IMR-90 (cell line): Measurements from ENCODE around the gene EBF3. TPM values are rescaled to one million over a fixed set of nuclear protein-coding genes. Genes with fewer than 3 reads are reported as not detected.

Experiments used
- ATAC-seq: fragments of 200-7000 bp; cut with Tn5 transposase; 2 replicates; pipeline ENCODE4 v1.9.1; 2020; ENCODE audit warnings: low read depth, mild to moderate bottlenecking, moderate library complexity
- BruUV-seq: library from RNA; stranded (reverse); fragments of 400-500 nt; replicated peaks from 2 replicates; lab custom pipeline; 2021; lab: Mats Ljungman, UMichigan
- CTCF ChIA-PET: fragments of 300-600 bp; formaldehyde crosslinking; extraction: SDS; loops from one replicate; lab custom pipeline; 2021; ENCODE audit warnings: antibody characterized with exemption; lab: Yijun Ruan, JAX
- POLR2A ChIA-PET: fragments of 300-600 bp; sonication (Branson Sonifier 250); formaldehyde crosslinking; loops from one replicate; lab custom pipeline; 2022; ENCODE audit warnings: antibody characterized with exemption; ENCODE audit not compliant: unreplicated experiment; lab: Charles Lee
- DNase-seq: peaks from one replicate; pipeline ENCODE4 v3.0.0; 2013
- H2AFZ ChIP-seq: replicated peaks from 2 replicates; pipeline ENCODE3; 2013; ENCODE audit warnings: low read length, mild to moderate bottlenecking; ENCODE audit not compliant: poor library complexity
- H2AK5ac ChIP-seq: 2 replicates; pipeline ENCODE4 v1.6.1; 2013; ENCODE audit warnings: low read depth, low read length, inconsistent platforms
- H2AK9ac ChIP-seq: replicated peaks from 2 replicates; pipeline ENCODE3; 2013; ENCODE audit warnings: mild to moderate bottlenecking, low read depth, low read length, moderate library complexity; ENCODE audit not compliant: poor library complexity
- H2BK120ac ChIP-seq: 2 replicates; pipeline ENCODE4 v1.6.1; 2013; ENCODE audit warnings: low read depth, low read length, inconsistent platforms
- H2BK15ac ChIP-seq: 3 replicates; pipeline ENCODE4 v1.6.1; 2013; ENCODE audit warnings: low read depth, low read length, inconsistent platforms
- H2BK20ac ChIP-seq: 2 replicates; pipeline ENCODE4 v1.6.1; 2013; ENCODE audit warnings: low read depth, mild to moderate bottlenecking, inconsistent platforms, low read length, moderate library complexity
- H2BK5ac ChIP-seq: 2 replicates; pipeline ENCODE4 v1.6.1; 2013; ENCODE audit warnings: mild to moderate bottlenecking, low read depth, low read length, inconsistent platforms; ENCODE audit not compliant: poor library complexity, severe bottlenecking
- H3K14ac ChIP-seq: replicated peaks from 2 replicates; pipeline ENCODE4 v1.6.1; 2013; ENCODE audit warnings: low read depth, low read length, inconsistent platforms
- H3K18ac ChIP-seq: 2 replicates; pipeline ENCODE4 v1.6.1; 2013; ENCODE audit warnings: low read depth, low read length, control low read depth
- H3K23ac ChIP-seq: 2 replicates; pipeline ENCODE4 v1.6.1; 2013; ENCODE audit warnings: low read depth, low read length, inconsistent platforms
- H3K27ac ChIP-seq: 2 replicates; pipeline ENCODE4 v1.5.1; 2013; ENCODE audit warnings: mild to moderate bottlenecking, control low read depth, low read length; ENCODE audit not compliant: insufficient read depth
- H3K27me3 ChIP-seq: 2 replicates; pipeline ENCODE4 v1.6.1; 2013; ENCODE audit warnings: low read length; ENCODE audit not compliant: control insufficient read depth, insufficient read depth
- H3K36me3 ChIP-seq: 2 replicates; pipeline ENCODE4 v1.6.1; 2013; ENCODE audit warnings: low read length, mixed read lengths; ENCODE audit not compliant: control insufficient read depth, insufficient read depth
- H3K4ac ChIP-seq: 2 replicates; pipeline ENCODE4 v1.6.1; 2013; ENCODE audit warnings: low read depth, low read length, inconsistent platforms
- H3K4me1 ChIP-seq: 2 replicates; pipeline ENCODE4 v1.6.1; 2013; ENCODE audit warnings: low read length, mixed read lengths; ENCODE audit not compliant: control insufficient read depth, insufficient read depth
- H3K4me2 ChIP-seq: 2 replicates; pipeline ENCODE4 v1.6.1; 2013; ENCODE audit warnings: low read depth, mild to moderate bottlenecking, control low read depth, low read length, moderate library complexity
- H3K4me3 ChIP-seq: 2 replicates; pipeline ENCODE4 v1.5.1; 2013; ENCODE audit warnings: low read depth, mild to moderate bottlenecking, control low read depth, low read length, moderate library complexity; ENCODE audit not compliant: insufficient read depth
- H3K56ac ChIP-seq: 2 replicates; pipeline ENCODE4 v1.6.1; 2013; ENCODE audit warnings: low read length, inconsistent platforms; ENCODE audit not compliant: insufficient read depth; ENCODE audit errors: extremely low read depth
- H3K79me1 ChIP-seq, 2 experiments: 2 replicates each; pipeline ENCODE4 v1.6.1; 2013; ENCODE audit warnings: low read length in 2 of 2, inconsistent platforms in 1 of 2, low read depth in 1 of 2
- H3K9ac ChIP-seq: 2 replicates; pipeline ENCODE4 v1.6.1; 2013; ENCODE audit warnings: low read depth, low read length, control low read depth
- H3K9me1 ChIP-seq: 2 replicates; pipeline ENCODE4 v1.6.1; 2013; ENCODE audit warnings: low read length, inconsistent platforms; ENCODE audit not compliant: insufficient read depth
- H3K9me3 ChIP-seq: 2 replicates; pipeline ENCODE4 v1.6.1; 2013; ENCODE audit warnings: low read length; ENCODE audit not compliant: control insufficient read depth, insufficient read depth
- H4K20me1 ChIP-seq: 2 replicates; pipeline ENCODE4 v1.6.1; 2013; ENCODE audit warnings: low read length, inconsistent platforms; ENCODE audit not compliant: insufficient read depth
- H4K5ac ChIP-seq: 2 replicates; pipeline ENCODE4 v1.6.1; 2013; ENCODE audit warnings: mild to moderate bottlenecking, low read depth, low read length, control low read depth
- H4K8ac ChIP-seq, 2 experiments: 2 replicates each; pipeline ENCODE4 v1.6.1; 2013; ENCODE audit warnings: low read depth in 2 of 2, low read length in 2 of 2, control low read depth in 1 of 2, inconsistent platforms in 1 of 2
- H4K91ac ChIP-seq: 2 replicates; pipeline ENCODE4 v1.6.1; 2013; ENCODE audit warnings: low read depth, low read length, inconsistent platforms; ENCODE audit not compliant: insufficient read depth
- BHLHE40 ChIP-seq: fragments of 150-350 bp; IDR thresholded peaks from 2 replicates; pipeline ENCODE4 v1.6.1; 2016; ENCODE audit warnings: mild to moderate bottlenecking, low read depth, low read length
- WGBS, 2 experiments: methylation state at CpG; one replicate each; pipeline versions ENCODE4 v1.1.5 to v1.1.7; 2013; ENCODE audit warnings: missing lambda C conversion rate in 2 of 2; ENCODE audit not compliant: insufficient read length in 1 of 2; ENCODE audit errors: extremely low coverage in 2 of 2; 5-methylcytosine and 5-hydroxymethylcytosine counted together
- dilution Hi-C: fragments of 300-500 bp; cut with HindIII; formaldehyde crosslinking; loops from one replicate; pipeline ENCODE4 v1.14.3; 2018; ENCODE audit warnings: low sequenced_read_pairs; ENCODE audit not compliant: unreplicated experiment
- in situ Hi-C: fragments of 300-500 bp; cut with MboI; formaldehyde crosslinking; loops from 3 replicates; pipeline ENCODE4 v1.14.3; 2019; ENCODE audit warnings: low sequenced_read_pairs, inconsistent platforms, mixed read lengths
- intact Hi-C: fragments of 100-400 bp; cut with micrococcal nuclease; formaldehyde crosslinking; loops from 2 replicates; pipeline ENCODE4 v1.10.0; 2022
- polyA plus RNA-seq, 3 experiments: library from polyadenylated mRNA; depleted of rRNA; stranded (reverse); fragments of >200 nt; gene quantifications; 2 replicates each; pipeline ENCODE4 v1.2.3, GENCODE V29; 2012; ENCODE audit warnings: low replicate concordance in 1 of 3
- total RNA-seq: library from RNA; depleted of rRNA; stranded (reverse); fragments of >200 nt; gene quantifications from 2 replicates; pipeline ENCODE4 v1.2.3, GENCODE V29; 2012

Gene EBF3
- total and polyA plus RNA-seq, 2 of the 4 experiments (the other 2 are of a cell fraction) = 0.36 to 0.70 TPM

- ATAC-seq (no peak), DNase-seq (no peak)
- no TSS peak for BruUV-seq
- no peak overlapping the region for H2AK5ac ChIP-seq
- in situ Hi-C loops = no loop called here
- no peak for TF ChIP-seq BHLHE40
- H2BK20ac ChIP-seq = no peak overlapping the region
- H3K4me2 ChIP-seq = no peak overlapping the region
- peaks cover 2% of the 10 kb centered on the region for H3K9me3 ChIP-seq
- no peaks in the 10 kb centered on the region for H3K27me3 ChIP-seq
- H4K20me1 ChIP-seq = no peaks in the 10 kb centered on the region
- no peak overlapping the region for H2AFZ ChIP-seq
- no peak overlapping the region for H4K8ac ChIP-seq
- intact Hi-C loops = loop anchor here (10.0 kb wide), 1 partner anchor 858 kb away; no protein-coding TSS in a partner anchor
- H3K36me3 ChIP-seq = no peaks in the 10 kb centered on the region
- H2BK5ac ChIP-seq = no peak overlapping the region
- no peak overlapping the region for H3K14ac ChIP-seq
- no peak overlapping the region for H2BK15ac ChIP-seq
- no peak overlapping the region for H4K5ac ChIP-seq
- H3K4ac ChIP-seq = no peak overlapping the region
- H3K9ac ChIP-seq = no peak overlapping the region
- no peaks in the 10 kb centered on the region for H3K79me1 ChIP-seq
- H3K27ac ChIP-seq = no peak overlapping the region
- no peaks in the 10 kb centered on the region for H3K4me1 ChIP-seq
- H3K9me1 ChIP-seq = no peaks in the 10 kb centered on the region
- ChIA-PET POLR2A (no interaction called here), CTCF (no interaction called here)
- H4K91ac ChIP-seq = no peak overlapping the region
- H3K23ac ChIP-seq = no peak overlapping the region
- dilution Hi-C loops = no loop called here
- no peak overlapping the region for H3K4me3 ChIP-seq
- no peak overlapping the region for H3K18ac ChIP-seq
- WGBS, 2 experiments = no CpG with 5 or more reads among the region's 9 CpGs
- no peak overlapping the region for H2AK9ac ChIP-seq
- H2BK120ac ChIP-seq = no peak overlapping the region
- H3K56ac ChIP-seq = no peak overlapping the region
These were observed 81.6 kb downstream of the EBF3 start for GRCh38 chr10:129882291-129883010.
